ENCODE results near the gene PCDH12. TPM values are rescaled to one million over a fixed set of nuclear protein-coding genes. Genes with fewer than 3 reads are reported as not detected.

PCDH12 gene
- total and polyA plus RNA-seq, 2 of the 8 experiments (the other 6 are each of a cell fraction or from before 2014, with no cell fraction given) = 0.06 to 0.17 TPM

DNA sequence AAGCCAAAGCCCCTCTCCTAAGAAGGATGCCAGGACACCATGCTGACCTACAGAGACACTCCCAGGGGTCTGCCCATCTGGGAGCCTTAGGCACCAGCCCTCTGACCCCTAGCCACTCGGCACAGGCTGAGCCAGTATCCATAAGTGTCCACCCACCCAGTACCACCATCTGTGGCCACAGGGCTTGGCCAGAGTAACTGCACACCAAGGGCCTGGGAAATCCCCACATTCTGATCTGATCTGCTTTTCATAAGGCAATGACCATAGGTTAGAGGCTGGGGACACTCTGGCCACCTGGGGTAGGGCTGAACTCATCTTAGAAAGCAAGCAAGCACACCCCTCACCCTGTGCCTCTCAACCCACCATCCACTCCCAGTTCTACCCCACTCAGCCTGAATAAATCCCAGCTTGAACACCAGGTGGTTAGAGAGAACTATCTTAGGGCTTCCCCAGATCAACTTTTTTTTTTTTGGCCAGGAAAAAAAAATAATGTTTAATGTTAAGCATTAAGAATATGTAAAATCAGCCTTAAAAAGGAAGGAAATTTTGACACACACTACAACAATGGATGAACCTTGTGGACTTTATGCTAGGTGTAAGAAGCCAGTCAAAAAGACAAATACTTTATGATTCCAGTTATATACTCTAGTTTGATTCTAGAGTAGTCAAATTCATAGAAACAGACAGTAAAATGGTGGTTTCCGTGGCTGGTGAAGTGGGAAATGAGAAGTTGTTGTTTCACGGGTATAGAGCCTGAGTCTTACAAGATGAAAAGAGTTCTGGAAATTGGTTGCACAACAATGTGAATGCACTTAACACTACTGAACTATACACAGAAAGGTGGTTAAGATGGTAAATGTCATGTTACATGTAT lies 48.6 kb upstream of the PCDH12 start:
- FAIRE-seq (no peak), DNase-seq (ENCODE audit: low read depth in 1 of 2, low spot score in 2 of 2) (no peak)
- H4K5ac ChIP-seq (ENCODE audit: insufficient read length, low read depth, low read length) = no peak overlapping the region
- ChIA-PET CTCF (ENCODE audit: partially characterized antibody) (interaction anchor here (0.6 to 11.4 kb wide), 4 partner anchors 48 to 315 kb away, joined by 3 to 112 read pairs (median 4); no protein-coding TSS in a partner anchor), POLR2A (ENCODE audit: partially characterized antibody) (no interaction called here)
- no peak overlapping the region for H4K91ac ChIP-seq (replicated peaks; ENCODE audit: insufficient read length, low read length)
- no peaks in the 10 kb centered on the region for H3K27me3 ChIP-seq (replicated peaks in 1 of 4; ENCODE audit: control insufficient read depth in 3 of 4, extremely low read depth in 1 of 4, insufficient read depth in 3 of 4, low read length in 3 of 4)
- no peak overlapping the region for H3K4me2 ChIP-seq (ENCODE audit: insufficient read depth in 1 of 2, low read depth in 2 of 2, low read length in 2 of 2)
- TF ChIP-seq SP4 (IDR thresholded peaks at IDR 0.05; ENCODE audit: low read length) = no peak
- H2AK5ac ChIP-seq (ENCODE audit: low read depth, low read length) = no peak overlapping the region
- H3K56ac ChIP-seq (replicated peaks; ENCODE audit: insufficient read length, low read depth, low read length) = no peak overlapping the region
- H2AFZ ChIP-seq (ENCODE audit: low read length) = no peak overlapping the region
- no peaks in the 10 kb centered on the region; a peak in 2 of 7 replicates for H3K4me1 ChIP-seq (replicated peaks in 1 of 4; ENCODE audit: control insufficient read depth in 3 of 4, insufficient read depth in 4 of 4, low read length in 3 of 4)
- H2BK5ac ChIP-seq (ENCODE audit: low read depth, low read length) = no peak overlapping the region
- H3K14ac ChIP-seq (ENCODE audit: insufficient read length) = no peak overlapping the region
- no peak overlapping the region for H3K27ac ChIP-seq (ENCODE audit: low read depth, low read length)
- no peaks in the 10 kb centered on the region for H3K79me1 ChIP-seq (ENCODE audit: low read depth, low read length)
- H3K4me3 ChIP-seq (ENCODE audit: extremely low read depth in 1 of 4, insufficient read depth in 2 of 4, low read depth in 3 of 4, low read length in 4 of 4) = no peak overlapping the region
- H3K9ac ChIP-seq (replicated peaks in 1 of 4; ENCODE audit: extremely low read depth in 1 of 4, low read depth in 3 of 4, low read length in 3 of 4) = no peak overlapping the region
- H3K18ac ChIP-seq (ENCODE audit: extremely low read depth, low read length) = no peak overlapping the region
- H2BK12ac ChIP-seq (ENCODE audit: low read depth, low read length) = no peak overlapping the region
- WGBS, 2 experiments (ENCODE audit: extremely low coverage in 1 of 2, insufficient coverage in 1 of 2, insufficient read length in 1 of 2, insufficient replicate concordance in 2 of 2, low coverage in 1 of 2, low lambda C conversion rate in 2 of 2, missing lambda C conversion rate in 1 of 2) = 87% methylated on average over 3 of the region's 3 CpGs; no CpG with 5 or more reads in 1 of the 2 experiments
- H2BK15ac ChIP-seq (ENCODE audit: low read length) = no peak overlapping the region
- H3K23me2 ChIP-seq (ENCODE audit: low read depth, low read length) = no peaks in the 10 kb centered on the region
- H3K4ac ChIP-seq (replicated peaks; ENCODE audit: insufficient read length, low read depth, low read length) = no peak overlapping the region
- H3K23ac ChIP-seq (ENCODE audit: insufficient read length) = no peak overlapping the region
- no peaks in the 10 kb centered on the region for H3K79me2 ChIP-seq (ENCODE audit: control insufficient read depth in 1 of 2, insufficient read depth in 2 of 2, low read length in 2 of 2)
- H3K36me3 ChIP-seq (ENCODE audit: control insufficient read depth in 2 of 4, insufficient read depth in 4 of 4, low read length in 3 of 4) = peaks cover 15 to 60% (median 33%) of the 10 kb centered on the region in 4 experiments; a peak in 7 of 8 replicates
- H2BK20ac ChIP-seq (ENCODE audit: low read length) = no peak overlapping the region
- no peaks in the 10 kb centered on the region for H4K20me1 ChIP-seq (replicated peaks in 1 of 2; ENCODE audit: control insufficient read depth in 1 of 2, insufficient read depth in 2 of 2, low read length in 2 of 2)
- H4K8ac ChIP-seq (ENCODE audit: extremely low read depth, insufficient read depth, low read length) = no peak overlapping the region
- no peaks in the 10 kb centered on the region for H3K9me3 ChIP-seq (ENCODE audit: insufficient read depth in 2 of 2, low read depth in 1 of 2, low read length in 1 of 2)
- no peak overlapping the region for H2BK120ac ChIP-seq (replicated peaks; ENCODE audit: low read depth, low read length)
